CD4-positive, alpha-beta T cell treated with Interleukin-2 at 100 ng/mL for 4 hours (primary cell): ENCODE measurements around the gene LRCH3.

ENCODE experiments used
- DNase-seq: peaks from one replicate; pipeline ENCODE4 v3.0.0-alpha.2; 2020; ENCODE audit warnings: low spot score

The LRCH3 gene

DNA sequence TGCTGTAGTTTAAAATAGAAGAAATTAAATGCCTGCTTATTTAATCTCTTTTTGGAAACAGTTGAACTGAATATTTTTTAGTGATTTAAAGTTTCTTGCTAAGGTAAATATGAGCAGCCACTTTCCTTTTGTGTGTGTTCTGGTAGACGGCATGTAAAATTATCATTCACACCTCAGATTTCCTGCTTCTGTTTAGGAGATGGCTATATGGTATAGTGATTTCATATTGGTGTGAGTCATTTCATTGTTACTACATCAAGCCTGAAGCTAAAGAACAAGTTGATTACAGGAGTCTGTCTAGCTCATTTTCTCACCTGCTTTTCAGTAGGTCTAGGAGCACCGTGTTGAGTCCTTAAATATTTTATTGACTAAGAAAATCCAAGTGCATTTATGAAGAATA lies 2.2 kb downstream of the LRCH3 start:
- DNase-seq = peak; percentile 66

DNA sequence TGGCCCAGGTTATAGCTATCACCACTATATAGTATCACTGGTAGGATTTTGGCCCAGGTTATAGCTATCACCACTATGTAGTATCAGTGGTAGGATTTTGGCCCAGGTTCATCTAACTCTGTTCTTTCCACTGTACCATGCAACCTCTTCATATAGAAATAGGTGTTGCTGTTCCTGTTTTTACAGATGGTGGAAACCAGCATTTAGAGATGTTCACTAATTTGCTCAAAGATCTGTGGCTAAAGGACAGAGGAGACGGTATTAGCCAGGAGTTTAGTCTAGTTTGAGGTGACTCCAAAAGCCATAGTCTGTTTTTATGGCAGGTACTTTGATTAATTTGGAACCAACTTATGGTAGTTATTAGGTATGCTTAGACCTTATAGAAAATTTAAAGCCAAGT lies 3.1 kb downstream of the LRCH3 start:
- DNase-seq = no peak

DNA sequence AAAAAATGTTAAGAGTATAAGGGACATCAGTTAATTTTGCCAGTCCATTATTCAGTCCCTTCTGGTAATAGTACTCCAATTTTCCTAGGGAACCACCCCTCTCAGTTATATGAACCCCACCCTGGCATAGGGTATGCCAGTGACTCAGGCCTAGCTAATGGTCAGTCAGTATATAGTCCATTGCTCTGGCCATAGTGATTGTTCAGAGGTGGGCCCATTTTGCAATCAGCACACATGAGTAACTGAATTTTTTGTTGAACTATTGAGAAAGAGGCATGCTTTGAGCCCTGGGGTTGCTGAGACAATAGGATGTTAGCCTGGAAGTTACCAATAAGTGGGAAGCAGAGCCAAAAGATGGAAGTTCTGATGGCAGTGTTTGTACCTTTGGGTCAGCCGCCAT lies 4.1 kb downstream of the LRCH3 start:
- DNase-seq = no peak

DNA sequence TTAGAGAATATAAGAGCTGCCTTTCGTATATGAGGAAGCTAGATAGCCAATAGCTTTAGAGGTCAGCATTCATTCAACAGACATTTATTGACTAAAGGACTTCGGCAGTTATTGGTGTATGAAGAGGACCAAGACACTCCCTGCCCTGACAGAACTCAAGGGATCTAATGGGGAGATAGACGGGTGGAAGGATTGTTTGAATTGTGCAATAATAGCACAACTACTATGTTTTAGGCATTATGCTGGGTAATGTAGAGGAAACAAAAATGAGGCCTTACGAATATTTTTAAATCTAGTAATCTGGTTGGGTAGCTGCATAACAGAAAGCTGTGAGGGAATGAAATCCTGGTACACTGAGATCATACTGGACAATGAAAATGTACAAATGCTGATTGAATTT lies 5.0 kb downstream of the LRCH3 start:
- DNase-seq = no peak

DNA sequence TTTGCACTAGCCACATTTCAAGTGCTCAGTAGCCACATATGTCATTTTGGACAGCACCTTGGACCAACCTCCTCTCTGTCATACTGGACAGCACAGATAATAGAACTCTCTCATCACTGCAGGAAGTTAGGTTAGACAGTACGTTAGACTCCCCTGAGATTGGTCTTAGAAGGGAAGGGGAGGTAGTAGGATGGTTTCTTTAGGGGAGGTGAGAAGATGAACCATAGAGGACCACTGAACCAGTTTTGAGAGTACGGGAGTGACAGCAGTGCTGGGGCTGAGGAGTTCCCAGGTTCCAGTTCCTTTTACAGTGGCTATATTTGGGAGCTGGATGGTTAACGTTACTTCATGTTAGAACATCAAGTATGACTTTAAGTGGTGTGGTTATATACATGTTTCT lies 7.8 kb downstream of the LRCH3 start:
- DNase-seq = no peak

DNA sequence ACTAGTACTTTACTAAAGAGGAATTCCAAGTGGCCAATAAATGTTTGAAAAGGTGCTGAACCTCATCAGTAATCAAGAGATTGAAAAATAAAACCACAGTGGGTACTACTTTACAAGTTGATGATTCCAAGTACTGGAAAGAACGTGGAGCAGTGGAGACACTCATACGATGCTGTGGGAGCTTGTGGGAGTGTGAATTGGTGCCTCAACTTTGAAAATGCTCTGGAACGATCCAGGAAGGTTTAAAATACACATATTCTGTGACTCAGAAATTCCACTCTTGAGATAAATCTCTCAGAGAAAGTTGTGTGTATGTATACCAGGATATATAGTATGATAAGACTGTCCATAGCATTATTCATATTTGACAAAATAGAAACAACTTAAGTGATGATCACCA lies 9.3 kb downstream of the LRCH3 start:
- no peak for DNase-seq

DNA sequence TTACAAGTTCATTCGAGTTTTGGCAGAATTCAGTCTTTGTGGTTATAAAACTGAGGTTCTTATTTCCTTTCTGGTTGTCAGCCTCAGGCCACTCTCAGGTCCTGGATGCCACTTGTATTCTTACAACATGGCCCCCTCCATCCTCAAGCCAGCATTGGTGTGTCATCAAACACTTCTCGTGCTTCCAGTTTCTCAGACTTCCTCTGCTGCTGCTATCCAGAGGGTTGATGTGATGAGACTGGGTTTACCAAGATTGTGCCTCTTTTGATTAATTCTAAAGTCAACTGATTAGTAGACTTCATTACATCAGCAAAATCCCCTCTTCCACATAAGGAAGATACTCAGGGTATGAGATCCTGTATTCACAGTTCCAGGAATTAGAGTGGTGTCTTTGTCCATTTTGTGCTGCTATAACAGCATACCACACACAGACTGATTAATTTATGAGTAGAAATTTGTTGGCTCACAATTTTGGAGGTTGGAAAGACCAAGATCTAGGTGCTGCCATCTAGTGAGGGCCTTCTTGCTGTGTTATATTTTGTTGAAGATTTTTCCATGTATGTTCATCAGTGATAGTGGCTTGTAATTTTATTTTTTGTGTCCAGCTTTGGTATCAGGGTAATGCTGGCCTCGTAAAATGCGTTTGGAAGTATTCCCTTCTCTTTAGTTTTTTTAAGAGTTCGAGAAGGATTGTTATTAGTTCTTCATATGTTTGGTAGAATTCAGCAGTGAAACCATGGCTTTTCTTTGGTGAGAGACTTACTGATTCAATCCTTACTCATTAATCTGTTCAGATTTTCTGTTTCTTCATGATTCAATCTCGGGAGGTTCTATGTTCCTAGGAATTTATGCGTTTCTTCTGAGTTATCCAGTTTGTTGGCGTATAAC lies 11.1 kb downstream of the LRCH3 start:
- peak; percentile 44 for DNase-seq

DNA sequence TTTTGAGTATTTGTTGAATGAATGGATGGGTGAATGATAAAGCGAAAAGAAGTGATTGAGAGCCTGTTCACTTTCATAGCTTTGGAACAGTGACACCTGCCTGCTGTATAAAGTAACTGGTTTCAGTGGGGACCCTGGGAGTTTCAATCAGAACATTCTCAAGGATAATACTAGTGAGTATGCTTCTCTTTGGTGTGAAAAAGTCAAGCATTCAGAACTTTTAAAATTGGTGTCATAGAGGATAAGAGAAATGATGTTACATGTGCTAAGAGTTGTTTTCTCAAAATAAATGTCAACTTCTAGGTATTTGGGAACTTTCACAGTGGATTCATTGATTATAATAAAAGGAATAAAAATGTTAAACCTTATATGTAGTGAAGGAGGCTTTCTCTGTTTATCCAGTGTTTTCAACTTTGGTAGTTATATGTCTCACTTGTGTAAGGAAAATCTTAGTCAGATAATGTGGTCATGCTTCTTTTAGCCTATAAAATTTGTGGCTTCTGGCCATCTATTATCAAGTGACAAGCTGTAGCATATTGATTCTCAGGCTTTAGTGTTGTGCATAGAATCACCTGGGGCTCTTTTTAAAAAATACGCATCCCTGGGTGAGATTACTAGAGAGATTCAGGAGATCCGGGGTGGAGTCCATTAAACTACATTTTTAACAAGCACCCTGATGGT lies 11.9 kb downstream of the LRCH3 start:
- DNase-seq = no peak

DNA sequence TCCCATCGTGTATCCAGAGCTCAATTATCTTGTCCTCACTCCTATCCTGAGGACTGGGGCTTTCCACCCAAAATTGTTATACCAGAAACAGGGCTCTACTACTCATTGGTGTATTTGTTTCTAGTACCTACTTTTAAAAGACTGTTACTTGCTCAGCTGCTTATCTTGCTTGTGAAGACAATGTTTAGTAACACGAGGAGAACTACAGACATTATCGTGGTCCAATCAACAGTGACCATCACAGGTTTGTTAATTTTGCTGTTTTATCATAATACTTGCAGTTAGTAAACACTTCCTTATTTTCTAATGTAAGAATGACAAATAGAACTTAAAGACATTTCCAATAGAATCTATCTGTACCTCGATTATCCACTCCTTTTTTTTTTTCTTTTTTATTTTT lies 13.5 kb downstream of the LRCH3 start:
- DNase-seq = no peak

DNA sequence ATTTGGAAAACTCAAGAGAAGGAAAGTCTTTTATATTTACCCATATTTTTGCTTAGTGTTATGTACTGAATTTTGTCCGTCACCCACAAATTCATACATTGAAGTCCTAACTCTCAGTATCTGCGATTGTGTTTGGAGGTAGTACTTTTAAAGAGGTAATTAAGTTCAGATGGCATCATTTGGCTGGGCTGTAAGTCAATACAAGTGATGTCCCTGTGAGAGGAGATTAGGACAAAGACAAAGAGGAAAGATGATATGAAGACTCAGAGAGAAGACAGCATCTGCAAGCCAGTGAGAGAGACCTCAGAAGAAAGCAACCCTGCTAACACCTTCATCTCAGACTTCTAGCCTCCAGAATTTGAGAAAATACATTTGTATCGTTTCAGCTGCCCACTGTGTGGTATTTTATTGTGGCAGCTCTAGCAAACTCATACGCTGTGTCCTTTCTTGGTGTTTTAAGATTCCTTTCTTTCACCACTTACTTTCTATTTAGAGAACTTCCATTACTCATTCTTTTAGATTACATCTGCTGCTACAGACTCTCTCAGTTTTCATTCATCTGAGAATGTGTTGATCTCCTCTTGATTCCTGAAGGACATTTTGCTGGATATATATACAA lies 17.0 kb downstream of the LRCH3 start:
- DNase-seq = no peak

DNA sequence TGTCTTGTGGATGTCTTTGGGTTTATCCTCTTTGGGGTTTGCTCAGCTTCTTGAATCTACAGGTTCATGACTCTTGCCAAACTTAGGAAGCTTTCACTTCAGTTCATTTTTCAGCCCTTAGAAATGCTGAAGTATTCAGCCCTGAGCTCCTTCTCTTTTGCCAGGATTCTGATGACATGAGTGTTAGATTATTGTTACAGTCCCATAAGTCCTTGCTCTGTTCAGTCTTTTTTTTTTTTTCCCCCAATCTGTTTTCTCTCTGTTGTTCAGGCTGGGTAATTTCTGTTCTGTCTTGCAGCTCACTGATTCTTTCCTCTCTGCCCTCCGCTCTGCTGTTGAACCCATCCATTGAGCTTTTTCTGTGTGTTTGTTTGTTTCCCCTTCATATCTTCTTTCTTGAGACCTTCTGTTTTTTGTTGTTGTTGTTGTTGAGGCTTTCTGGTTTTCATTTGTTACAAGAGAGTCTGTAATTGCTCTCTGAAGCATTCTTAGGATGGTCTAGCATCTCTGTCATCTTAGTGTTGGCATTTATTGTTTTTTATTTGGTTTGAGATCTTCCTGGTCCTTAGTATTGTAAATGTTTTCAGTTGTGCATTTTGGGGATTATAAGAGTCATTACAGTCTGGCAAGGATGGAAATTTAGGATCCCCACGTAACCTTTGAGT lies 18.4 kb downstream of the LRCH3 start:
- DNase-seq = no peak

DNA sequence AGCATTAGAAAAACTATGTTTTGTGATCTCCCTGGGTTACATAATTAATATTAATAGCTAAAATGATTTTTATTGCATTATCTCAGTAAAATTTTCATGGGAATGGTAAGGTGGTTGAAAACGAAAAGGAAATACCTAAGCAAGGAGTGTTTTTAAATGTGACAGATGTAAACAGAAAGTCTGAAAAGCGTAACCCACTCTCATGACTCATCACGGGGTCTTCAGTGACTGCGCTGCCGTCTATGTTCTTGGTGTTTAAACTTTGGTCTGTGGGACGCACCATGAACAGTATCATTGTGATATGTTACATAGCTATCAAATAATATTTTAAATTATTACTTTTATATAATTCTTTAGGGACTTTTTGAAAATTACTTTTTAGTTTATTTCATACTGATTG lies 19.8 kb downstream of the LRCH3 start:
- no peak for DNase-seq

DNA sequence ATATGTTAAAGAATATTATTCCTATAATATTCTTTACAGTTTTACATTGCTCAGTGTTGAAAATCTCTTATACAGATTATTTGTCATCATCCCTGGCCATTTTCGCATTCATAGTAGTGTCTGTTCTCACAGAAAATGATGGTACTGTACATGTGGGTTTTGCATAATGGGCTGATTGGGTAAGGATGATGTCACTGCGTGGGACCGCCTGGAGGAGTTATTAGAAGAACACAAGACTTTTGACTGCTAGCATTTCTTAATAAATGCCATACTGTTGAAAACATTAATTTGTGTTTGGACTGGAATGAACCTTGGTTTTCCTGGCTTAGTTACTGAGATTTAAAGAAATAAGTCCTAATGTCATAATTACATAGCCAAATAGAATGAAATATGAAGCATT lies 20.3 kb downstream of the LRCH3 start:
- no peak for DNase-seq

DNA sequence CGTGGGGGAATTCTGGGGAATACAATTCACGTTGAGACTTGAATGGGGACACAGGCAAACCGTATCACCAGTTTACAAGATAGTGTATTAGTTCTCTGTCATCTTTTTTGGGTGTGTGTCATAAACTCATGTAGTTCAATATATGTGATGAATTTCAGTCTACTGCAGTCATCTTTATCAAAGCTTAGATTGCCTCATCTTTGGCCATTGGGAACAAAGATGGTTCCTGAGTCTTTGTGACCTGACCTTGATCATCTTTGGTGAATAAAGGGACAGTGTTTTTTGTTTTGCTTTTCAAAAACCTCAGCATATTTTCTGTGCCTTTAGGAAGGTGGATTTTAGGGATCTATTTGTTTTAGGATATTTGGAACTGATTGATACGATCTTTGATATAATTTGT lies 23.3 kb downstream of the LRCH3 start:
- DNase-seq = no peak

DNA sequence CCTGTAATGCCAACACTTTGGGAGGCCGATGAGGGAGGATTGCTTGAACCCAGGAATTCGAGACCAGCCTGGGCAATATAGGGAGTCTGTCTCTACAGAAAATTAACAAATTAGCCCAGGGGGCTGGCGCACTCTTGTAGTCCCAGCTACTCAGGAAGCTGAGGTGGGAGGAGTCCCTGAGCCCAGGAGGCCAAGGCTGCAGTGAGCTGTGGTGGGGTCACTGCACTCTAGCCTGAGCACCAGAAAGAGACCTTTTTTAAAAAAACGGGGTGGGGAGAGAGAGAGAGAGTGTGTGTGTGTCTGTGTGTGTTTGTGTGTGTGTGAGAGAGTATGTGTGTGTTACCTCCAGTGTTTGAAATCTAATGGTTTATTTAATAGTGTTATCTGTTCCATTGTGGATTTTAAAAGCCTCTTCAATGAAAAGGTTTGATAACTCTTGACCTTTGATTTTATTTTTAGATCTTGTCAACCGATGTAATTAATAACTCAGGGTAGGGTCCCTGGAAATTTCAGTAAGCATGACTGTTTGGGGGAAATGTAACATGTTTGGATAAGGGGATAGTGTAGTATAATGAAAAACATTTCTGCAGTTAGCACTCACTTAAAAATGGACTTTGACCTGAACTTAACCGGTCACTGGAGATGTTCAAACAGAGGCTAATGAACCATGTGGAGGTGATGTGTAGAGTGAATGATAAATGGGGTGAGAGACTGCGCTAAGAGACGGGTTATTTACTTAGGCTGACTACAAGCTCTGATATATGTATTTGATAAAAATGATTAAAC lies 29.7 kb downstream of the LRCH3 start:
- no peak for DNase-seq

DNA sequence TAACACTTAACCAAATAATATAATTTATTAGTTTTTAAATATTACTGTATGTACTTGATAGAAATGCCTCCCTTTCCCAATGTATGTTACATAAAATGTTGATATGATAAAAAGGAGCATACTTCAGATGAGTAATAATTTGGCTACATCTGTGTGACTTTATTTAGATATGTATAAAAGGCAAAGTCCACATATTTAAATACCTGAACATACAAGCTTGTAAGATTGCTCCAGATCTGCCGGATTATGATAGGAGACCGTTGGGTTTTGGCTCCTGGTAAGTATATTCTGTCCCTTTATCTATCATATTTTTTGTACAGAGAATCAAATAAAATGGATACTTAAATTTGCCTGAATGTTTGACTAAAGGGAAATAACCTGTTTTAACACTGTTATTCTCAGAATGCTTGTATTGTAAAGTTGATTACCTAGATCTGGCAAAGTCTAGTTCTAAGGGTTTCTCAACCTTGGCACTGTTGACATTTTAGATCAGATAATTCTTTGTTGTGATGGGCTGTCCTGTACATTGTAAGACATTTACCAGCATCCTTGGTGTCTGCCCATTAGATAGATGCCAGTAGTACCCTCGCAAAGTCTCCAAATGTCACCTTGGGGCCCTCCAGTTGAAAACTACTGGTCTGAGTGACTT lies 38.5 kb downstream of the LRCH3 start:
- DNase-seq = no peak

DNA sequence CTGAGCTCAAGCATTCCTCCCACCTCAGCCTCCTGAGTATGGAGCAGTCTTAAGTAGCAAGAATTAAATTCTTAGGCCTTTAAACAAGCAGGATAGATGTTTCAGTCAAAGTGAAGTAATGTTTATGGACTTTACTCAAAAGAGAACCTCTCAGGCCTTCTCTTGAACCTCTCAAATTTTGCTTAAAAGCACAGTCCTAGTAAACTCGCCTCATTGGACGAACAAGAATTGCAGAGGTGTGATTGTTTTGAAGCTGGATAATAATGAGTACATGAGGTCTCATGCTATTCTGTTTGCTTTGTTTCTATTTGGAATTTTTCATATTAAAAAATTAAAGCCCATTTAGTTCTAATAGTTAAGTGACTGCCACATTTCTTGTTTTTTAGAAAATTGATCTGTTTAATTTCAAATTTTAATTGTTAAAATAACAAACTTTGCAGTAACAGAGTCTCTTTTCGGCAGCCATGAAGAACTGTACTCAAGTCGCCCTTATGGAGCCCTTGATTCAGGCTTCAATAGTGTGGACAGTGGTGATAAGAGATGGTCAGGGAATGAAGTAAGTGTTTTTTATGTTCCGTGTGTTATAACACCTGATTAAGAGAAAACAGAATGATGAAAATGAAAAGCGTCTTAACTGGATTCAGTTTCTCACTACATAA lies 39.4 kb downstream of the LRCH3 start:
- DNase-seq = no peak

DNA sequence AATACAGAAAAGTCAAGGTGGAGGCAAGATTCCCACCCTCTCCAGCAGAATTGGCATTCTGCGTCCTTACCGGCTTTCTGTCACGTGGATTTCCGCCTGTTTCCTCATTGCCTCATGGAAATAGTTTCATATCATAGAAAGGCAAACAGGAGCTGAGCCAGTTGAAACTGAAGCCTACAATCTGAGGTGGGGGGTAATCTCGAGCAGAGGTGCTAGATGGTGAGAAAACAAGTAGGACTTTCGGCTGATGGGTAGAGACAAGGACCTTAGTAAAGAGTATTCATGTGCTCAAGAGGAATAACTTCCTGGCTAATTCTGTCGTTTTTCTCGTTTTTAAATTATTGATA lies 39.9 kb downstream of the LRCH3 start:
- no peak for DNase-seq

DNA sequence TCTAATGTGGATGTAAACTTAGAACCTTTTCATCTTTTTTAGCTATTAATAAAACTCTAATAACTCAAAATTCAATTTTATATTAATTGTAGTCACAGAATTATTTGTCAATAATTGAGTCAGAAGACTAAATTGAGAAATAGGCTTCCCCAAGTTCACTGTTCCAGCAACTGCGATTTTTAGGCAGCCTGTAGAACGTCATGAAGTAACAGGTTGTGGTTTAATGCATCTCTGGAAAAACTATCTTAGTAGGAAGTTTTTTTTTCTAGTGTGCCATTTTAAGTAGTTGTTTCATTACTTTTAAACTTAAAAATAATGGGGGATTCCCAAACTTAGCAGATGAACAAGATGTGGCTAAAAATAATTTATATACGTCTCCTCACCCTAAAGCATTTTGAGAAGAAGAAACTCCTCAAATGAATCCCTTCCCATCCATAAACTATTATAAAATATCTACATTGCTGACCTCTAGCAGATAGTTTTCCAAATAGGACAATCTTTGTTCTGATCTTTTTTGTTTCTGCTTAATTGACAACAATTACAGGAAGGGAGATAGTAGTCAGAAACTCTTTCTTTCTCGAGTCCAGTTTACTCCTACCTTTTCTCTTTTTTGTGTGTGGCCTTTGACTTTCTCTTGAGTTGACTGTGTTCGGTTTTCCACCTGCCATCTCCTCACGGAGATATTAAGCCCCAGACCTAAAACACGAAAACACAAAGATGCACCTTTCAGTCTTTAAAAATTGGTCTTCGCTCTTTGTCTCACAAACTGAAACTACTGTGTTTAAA lies 43.1 kb downstream of the LRCH3 start:
- no peak for DNase-seq

DNA sequence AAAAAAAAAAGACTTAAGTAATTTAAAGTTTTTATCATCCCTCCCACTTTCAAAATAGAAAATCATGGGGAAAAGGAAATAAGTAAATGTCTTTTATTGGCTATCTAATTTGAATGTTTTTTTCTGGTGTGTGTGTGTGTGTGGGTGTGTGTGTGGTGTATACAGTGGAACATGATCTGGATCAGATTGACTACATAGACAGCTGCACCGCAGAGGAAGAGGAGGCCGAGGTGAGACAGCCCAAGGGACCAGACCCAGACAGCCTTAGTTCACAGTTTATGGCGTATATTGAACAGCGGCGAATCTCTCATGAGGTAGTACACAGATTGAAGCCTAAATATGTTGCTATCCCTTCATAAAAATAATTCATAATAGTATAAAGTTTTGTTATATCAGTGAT lies 44.5 kb downstream of the LRCH3 start:
- DNase-seq = no peak
